Ureter (tissue), 1 donor: ENCODE measurements around the gene HOXB8. TPM values are rescaled to one million over a fixed set of nuclear protein-coding genes. Genes with fewer than 3 reads are reported as not detected.

Experiments used
- DNase-seq: peaks from one replicate; pipeline ENCODE4 v3.0.0-alpha.2; 2020; ENCODE audit warnings: low spot score
- total RNA-seq: library from RNA; stranded (reverse); gene quantifications from one replicate; pipeline ENCODE4 v1.2.4, GENCODE V29; 2023
- donor health status: DM: yes; HTN: yes; CAD: no.

The HOXB8 gene
- total RNA-seq, 1 donor from 2014 or later: 56.2 TPM

DNA sequence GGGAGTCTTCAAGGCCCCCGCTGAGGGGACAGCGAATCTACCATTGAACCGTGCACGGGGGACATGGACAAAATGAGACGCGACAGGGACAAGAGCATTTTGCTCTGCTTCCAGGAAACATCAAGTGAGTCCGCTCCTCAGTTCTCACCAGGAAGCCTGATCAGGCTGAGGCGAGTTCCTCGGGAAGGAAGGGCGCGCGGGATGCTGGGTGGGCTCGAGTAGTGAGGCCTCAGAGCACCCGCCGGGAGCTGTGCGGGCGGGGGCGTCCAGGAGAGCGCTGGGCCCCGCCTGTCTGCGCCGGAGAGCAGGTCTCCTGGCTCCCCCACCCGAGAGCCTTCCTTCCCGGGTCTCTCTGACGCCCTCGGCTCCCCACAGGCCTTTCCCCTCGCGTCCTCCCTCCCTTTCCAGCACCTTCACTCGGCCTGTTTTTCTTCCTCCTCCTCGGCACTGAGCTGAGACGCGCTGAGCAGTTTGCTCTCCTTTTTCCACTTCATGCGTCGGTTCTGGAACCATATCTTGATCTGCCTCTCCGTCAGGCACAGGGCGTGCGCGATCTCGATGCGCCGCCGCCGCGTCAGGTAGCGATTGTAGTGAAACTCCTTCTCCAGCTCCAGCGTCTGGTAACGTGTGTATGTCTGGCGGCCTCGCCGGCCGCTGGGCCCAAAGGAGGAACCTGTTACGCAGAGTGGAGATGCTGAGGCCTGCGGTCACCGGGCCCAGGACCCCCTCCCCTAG lies 18.9 kb downstream of the HOXB8 start:
- DNase-seq: peak; percentile 55

DNA sequence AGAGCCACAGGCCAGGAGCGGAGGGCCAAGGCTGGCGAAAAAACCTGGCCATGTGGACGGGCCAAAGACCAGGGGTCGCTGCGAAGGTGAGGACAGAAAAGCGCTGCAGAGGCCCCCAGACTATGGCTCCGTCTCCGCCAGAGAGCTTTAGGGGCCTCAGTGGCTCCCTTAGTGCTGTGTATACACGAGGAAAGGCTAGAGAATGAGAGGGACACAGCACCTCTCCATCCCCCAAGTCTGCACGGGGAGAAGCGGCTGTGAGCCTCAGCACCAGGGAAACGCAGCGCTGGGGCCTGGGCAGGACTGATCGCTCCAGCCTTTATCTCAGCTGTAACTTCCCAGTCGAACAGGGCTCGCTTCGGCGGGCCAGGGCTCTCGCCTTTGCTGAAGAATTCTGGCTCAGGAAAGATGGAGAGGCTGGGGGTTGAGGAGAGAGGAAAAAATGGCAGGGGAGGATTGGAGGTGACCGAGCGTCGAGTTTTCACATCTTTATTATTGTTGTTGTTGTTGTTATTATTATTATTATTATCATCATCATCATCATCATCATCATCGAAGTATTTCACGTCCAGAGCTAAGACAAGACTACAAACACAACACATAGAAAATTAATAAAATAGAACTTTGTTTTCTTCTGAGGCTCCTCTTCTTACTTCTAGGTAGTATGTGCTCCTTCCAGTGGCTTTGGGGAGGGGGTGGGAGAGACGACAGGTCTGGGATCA lies 19.7 kb downstream of the HOXB8 start:
- no peak for DNase-seq

DNA sequence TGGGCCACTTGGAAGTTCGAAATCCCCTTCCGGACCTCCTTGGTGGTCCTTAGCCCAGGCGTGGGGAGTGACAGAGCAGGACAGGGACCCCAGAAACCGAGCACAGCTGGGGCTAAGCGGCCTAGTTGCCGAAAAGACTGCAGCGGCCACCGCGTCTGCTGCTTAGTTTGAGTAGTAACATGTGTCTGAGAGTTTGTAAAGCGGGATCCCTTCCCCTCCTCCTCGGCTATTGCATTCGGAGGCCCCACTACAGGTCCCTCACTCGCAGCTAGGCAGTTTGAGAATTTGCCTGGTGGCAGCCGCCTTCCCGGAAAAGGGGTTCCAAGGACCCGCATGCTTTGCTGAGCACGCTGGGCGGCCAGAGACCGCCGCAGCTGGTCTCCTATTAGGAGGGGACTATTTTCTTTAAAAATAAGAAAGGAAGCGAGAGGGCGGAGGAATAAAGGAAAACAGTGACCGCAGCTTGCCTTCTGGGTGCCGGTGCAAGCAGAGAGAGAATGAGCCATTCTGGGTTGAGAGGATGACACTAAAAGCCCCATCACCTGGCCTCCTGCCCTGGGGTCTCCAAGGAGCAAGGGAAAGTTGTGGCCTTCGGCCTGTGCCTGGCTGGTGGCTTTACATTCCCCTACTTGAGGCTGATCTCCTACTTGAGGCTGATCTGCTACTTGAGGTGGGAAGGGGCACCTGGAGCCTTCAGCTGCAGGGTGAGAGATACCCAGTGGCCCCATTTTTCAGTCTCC lies 20.4 kb downstream of the HOXB8 start:
- no peak for DNase-seq

DNA sequence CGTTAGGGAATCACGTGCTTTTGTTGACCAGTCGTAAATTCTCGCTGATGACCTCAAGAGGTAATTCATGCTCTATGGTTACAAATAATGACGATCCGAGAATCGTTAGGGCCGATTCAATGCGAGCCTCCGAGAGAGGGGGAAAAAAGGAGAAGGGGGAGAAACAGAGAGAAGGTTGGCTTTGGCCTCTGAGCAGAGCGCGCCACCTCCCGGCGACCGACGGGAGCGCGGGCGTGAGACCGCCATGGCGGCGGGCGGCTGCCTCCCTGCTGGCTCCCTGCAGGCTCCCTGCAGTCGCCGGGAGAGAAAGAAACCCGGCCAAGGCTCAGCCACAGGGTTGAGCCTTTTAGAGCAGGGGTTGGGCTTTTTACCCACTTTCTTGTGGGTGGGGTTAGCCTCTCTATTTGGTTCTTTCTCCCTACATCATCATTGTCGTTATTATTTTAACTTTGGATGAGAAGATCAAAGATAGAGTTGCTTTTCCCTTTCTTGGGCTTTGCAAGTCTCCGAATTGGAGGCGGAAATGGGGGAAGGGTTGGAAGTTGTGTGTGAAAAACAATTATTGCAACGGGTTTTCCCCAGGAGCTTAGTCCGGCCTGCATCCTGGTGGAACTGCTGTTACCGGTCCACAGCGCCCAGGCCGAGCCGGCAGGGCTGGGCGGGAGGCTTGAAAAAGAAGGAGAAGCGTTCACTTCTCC lies 21.1 kb downstream of the HOXB8 start:
- DNase-seq: peak; percentile 85

DNA sequence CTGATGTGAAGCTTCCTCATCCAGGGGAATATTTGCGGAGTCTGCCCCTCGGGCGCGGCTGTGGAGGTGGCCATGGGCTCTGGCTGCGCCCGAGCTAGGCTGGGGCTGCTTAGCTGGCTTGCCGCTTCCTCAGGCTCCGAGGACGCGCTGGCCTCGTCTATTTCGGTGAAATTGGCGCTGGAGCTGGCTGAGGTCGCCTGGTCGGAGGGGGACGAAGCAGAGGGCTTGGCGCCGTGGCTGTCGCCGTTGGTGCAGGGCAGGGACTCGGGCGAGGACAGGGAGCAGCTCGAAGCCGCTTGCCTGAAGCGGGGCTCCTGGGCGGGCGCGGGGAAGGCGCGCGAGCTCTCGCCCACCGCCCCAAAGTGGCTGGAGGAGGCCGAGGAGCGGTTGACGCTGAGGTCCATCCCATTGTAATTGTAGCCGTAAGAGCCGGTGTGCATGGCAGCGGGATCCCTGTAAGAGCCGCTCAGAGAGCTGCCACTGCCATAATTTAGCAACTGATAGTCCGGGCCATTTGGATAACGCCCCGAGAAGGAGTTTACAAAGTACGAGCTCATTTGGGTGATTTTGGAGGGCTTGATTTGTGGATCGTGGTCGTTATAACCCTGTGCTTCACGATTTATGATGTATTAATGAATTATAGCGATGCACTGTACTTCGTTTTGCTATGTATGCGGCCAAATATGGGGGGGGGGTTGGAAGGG lies 21.8 kb downstream of the HOXB8 start, which contains the start of gene HOXB5:
HOXB5 (minus strand) TSS at position 654 of the 704 bp plus-strand sequence; CDS start at position 557, 97 bp downstream.
- no peak for DNase-seq

- no peak for DNase-seq
Observed at GRCh38 chr17:48592577-48592976, 22.5 kb downstream of the HOXB8 start.

- no peak for DNase-seq
Observed at GRCh38 chr17:48592057-48592514, 23.0 kb downstream of the HOXB8 start.

GRCh38 chr17:48591255-48592056 lies 23.6 kb downstream of the HOXB8 start:
- DNase-seq: no peak

DNA sequence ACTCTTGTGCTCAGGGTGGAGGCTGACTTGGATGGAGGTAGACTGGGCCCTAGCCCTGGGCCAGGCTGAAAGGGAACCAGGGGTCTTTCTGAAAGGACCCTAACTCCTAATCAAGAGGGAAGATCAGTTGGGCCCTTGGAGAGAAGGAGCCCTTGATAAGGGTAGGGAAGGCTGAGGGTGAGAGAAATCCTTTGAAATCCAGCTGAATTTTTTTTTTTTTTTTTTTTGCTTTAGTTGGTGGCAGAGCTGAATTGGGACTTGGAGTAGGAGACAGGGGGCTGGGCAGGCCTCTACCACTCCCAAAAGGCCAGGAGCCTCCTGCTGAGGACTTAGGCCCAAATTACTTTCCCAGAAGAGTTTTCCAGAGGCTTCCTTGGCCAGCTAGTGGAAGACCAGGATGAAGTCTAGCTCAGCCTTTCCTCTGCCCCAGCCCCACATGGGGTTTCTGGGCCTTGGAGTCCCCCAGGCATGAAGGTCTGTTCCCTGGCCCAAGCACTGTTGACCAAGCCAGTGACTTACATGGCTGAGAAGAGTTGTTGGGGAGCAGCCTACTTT lies 24.4 kb downstream of the HOXB8 start:
- no peak for DNase-seq

DNA sequence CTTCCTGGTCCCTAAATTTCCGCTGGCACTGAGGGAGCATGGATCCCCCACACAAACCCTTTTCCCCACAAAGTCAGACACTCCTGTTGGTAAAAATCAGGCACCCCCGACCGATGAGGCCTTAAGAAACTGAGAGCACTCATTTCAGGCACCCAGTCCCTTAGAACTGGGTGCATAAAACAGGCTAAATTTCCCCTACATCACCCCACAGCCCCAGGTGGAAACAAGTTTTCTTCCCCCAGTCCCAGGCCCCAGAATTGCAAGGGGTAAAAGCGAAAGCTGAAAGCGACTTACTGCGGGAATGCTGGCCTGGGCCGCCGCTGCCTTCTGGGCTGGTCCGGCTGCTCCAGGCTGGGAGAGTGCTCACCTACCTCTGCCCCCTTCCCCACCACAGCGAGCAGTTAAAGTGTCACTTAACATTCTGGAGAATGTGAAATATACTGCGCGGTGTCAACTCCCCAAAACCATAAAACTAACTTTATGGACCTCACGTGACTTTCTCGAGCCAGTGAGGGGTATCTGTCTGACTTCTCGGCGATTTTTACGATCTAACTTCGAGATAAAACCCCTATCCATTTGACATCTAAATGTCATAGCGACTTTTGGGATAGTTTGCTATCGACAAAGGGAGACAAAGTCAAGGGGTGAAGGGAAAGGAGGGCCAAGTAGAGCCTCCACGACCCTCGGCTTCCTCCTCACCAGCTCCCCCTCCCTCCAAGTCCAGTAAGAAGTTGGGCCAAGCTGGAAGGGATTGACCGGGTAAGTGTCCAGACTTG lies 25.1 kb downstream of the HOXB8 start, which contains the start of gene HOXB3:
HOXB3 (minus strand) TSS at position 411 of the 776 bp plus-strand sequence. CDS start 37,767 bp downstream, outside the sequence.
- DNase-seq: peak; percentile 50

- no peak for DNase-seq
Observed at GRCh38 chr17:48589060-48589830, 25.8 kb downstream of the HOXB8 start.

DNA sequence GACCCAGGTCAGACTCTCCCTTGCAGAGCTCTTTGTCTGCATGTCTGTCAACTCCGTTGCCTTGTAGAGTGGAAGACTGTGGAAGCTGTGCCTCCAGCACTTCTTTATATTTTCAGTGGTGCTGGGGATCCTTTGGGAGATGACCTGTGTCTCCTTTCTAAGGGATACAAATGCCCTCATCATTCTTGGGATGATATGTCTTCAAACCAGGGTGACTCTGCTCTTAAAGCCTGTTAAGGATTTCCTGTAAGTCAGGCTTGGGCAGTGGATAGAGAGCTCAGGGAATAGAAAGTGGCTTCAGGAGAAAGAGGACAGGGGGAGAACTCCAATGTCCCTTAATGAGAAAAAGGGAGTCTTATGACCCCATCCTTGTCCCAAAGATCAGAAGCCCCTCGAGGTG lies 26.6 kb downstream of the HOXB8 start:
- no peak for DNase-seq

- no peak for DNase-seq
Observed at GRCh38 chr17:48588074-48588415, 27.0 kb downstream of the HOXB8 start.

GRCh38 chr17:48587276-48588073 lies 27.6 kb downstream of the HOXB8 start:
- DNase-seq: no peak

DNA sequence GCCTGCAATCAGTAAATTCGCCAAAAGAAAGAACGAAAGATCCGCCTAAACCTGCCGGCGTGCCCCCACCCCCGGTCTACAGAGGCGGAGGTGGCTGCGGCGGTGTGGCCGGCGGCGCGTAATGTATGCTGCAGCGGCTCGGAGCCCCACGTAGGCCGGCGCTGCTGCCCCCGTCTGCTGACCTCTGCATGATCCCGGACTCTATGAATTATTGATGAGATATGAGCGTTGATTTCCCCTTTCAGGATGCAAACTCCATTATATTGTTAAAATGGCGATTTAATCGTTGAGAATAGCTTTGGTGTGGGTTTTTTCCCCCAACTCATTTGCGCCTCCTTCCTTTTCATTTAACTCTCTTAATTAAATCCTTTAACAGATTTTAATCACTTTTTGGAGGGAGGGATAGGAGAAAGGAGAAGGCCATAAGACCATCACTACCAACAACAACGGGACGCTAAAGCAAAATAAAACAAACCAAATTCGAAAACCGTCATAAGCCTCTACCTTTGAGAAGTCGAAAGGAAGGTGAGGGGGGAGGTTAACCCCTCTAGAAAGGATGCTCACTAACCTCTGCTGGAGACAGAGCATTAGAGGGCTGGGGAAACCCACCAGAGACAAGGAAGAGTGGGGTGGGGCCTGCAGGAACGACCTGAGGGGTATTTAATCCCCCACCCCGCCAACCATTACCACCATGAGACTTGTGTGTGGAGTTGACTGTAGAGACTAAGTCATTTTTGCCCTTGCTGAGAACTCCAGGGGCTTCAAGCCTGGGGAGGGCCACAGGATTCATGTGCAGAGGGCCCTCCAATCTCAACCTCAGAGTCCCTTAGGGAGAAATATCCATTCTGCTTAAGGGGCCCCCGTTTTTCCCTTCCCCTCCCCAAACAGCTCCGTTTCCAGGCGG lies 28.5 kb downstream of the HOXB8 start:
- no peak for DNase-seq

- DNase-seq: no peak
Observed at GRCh38 chr17:48584223-48584741, 30.8 kb downstream of the HOXB8 start.
